GM12872 (cell line): ENCODE data around the gene RCSD1.

Experiments used
- CTCF ChIP-seq: IDR thresholded peaks from 3 replicates; pipeline ENCODE4 v1.5.1; 2011; ENCODE audit warnings: low read depth, mild to moderate bottlenecking, low read length, moderate library complexity; ENCODE audit not compliant: insufficient read depth

Gene RCSD1

GRCh38 chr1:167620002-167620401 lies 10.0 kb upstream of the RCSD1 start:
- no peak for TF ChIP-seq CTCF

GRCh38 chr1:167621780-167622313 lies 8.2 kb upstream of the RCSD1 start:
- TF ChIP-seq CTCF, result no peak

DNA sequence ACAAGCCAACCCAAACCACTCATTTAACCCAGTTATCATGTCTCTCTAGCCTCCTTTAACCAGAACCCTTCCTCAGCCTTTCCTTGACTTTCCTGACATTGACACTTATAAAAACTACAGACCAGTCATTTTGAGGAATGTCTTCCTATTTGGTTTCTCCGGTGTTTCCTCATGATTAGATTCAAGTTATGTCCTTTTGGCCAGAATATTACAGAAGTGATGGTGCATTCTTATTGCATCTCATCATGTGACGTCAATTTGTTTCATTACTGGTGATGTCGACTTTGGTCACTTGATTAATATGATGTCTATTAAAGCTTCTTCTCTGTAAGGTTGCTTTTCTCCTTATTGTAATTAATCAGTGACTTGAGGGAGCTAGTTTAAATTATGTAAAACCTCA lies 6.1 kb upstream of the RCSD1 start:
- TF ChIP-seq CTCF, result no peak

- TF ChIP-seq CTCF, result no peak
Observed at GRCh38 chr1:167625040-167625823, 4.8 kb upstream of the RCSD1 start.

GRCh38 chr1:167627615-167627864 lies 2.5 kb upstream of the RCSD1 start:
- no peak for TF ChIP-seq CTCF

GRCh38 chr1:167627865-167628641 lies 2.0 kb upstream of the RCSD1 start:
- TF ChIP-seq CTCF, result no peak

GRCh38 chr1:167628741-167629515 lies 1.1 kb upstream of the RCSD1 start:
- TF ChIP-seq CTCF, result no peak
